Suprapubic skin (tissue), 4 donors: Measurements from ENCODE around the gene RXYLT1. TPM values are rescaled to one million over a fixed set of nuclear protein-coding genes. Genes with fewer than 3 reads are reported as not detected.

Experiments used
- DNase-seq, 2 donors: peaks; one replicate each; pipeline ENCODE4 v3.0.0-alpha.2; 2019; ENCODE audit warnings: low spot score in 2 of 2
- H3K27ac ChIP-seq: fragments of 200-600 bp; sonication (generic); one replicate; pipeline ENCODE4 v1.5.1; 2019
- H3K27me3 ChIP-seq: fragments of 200-600 bp; sonication (generic); one replicate; pipeline ENCODE4 v1.5.1; 2019
- H3K36me3 ChIP-seq: fragments of 200-600 bp; sonication (generic); one replicate; pipeline ENCODE4 v1.5.1; 2019
- H3K4me1 ChIP-seq: fragments of 200-600 bp; sonication (generic); one replicate; pipeline ENCODE4 v1.5.1; 2019
- H3K4me3 ChIP-seq: fragments of 200-600 bp; sonication (generic); one replicate; pipeline ENCODE4 v1.5.1; 2019; ENCODE audit warnings: mild to moderate bottlenecking
- H3K9me3 ChIP-seq: fragments of 200-600 bp; sonication (generic); one replicate; pipeline ENCODE4 v1.5.1; 2019
- EP300 ChIP-seq: sonication (generic); formaldehyde crosslinking; IDR thresholded peaks from one replicate; pipeline ENCODE4 v1.6.1; 2017; ENCODE audit warnings: antibody characterized with exemption
- POLR2A ChIP-seq, 2 donors: fragments of 450-650 bp; IDR thresholded peaks; one replicate each; pipeline ENCODE4 v1.6.1; 2017; ENCODE audit warnings: antibody characterized with exemption in 2 of 2, mild to moderate bottlenecking in 2 of 2, moderate library complexity in 2 of 2
- POLR2AphosphoS5 ChIP-seq, 3 donors: sonication (generic); formaldehyde crosslinking; IDR thresholded peaks; one replicate each; pipeline ENCODE4 v1.6.1; 2017; ENCODE audit warnings: antibody characterized with exemption in 3 of 3
- WGBS: methylation state at CpG from one replicate; pipeline ENCODE4 v1.1.5; 2018; 5-methylcytosine and 5-hydroxymethylcytosine counted together
- total RNA-seq, 4 donors: library from RNA; depleted of rRNA; stranded (reverse); fragments of >200 nt; gene quantifications; one replicate each; pipeline ENCODE4 v1.1.0, GENCODE V29; 2016
- TF ChIP-seq, protein P1 (sequence below), 2 donors: fragments of 200-600 bp in 1 of 2; fragments of 450-650 bp in 1 of 2; sonication (generic) in 1 of 2; IDR thresholded peaks; one replicate each; pipeline ENCODE4 v1.5.1; 2016 to 2019; ENCODE audit warnings: antibody characterized with exemption in 2 of 2, mild to moderate bottlenecking in 1 of 2, moderate library complexity in 1 of 2

RXYLT1 gene
- total RNA-seq, 4 donors from 2014 or later: 11.7 to 17.5 (median 13.0) TPM

DNA sequence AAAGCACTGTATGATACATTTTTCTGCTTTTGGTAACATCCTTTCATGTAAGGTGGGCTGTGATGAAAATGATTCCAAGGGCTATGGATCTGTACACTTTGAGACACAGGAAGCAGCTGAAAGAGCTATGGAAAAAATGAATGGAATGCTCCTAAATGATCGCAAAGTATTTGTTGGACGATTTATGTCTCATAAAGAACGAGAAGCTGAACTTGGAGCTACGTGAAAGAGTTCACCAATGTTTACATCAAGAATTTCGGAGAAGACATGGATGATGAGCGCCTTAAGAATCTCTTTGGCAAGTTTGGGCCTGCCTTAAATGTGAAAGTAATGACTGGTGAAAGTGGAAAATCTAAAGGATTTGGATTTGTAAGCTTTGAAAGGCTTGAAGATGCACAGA lies 42.6 kb downstream of the RXYLT1 start:
- no peak for DNase-seq
- H3K4me3 ChIP-seq: peak overlapping the region; percentile 45

DNA sequence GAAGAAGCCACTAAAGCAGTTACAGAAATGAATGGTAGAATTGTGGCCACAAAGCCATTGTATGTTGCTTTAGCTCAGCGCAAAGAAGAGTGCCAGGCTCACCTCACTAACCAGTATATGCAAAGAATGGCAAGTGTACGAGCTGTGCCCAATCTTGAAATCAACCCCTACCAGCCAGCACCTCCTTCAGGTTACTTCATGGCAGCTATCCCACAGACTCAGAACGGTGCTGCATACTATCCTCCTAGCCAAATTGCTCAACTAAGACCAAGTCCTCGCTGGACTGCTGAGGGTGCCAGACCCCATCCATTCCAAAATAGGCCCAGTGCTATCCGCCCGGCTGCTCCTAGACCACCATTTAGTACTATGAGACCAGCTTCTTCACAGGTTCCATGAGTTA lies 43.3 kb downstream of the RXYLT1 start:
- H3K9me3 ChIP-seq: no peaks in the 10 kb centered on the region
- peaks cover 3% of the 10 kb centered on the region for H3K27me3 ChIP-seq
- H3K4me3 ChIP-seq: no peak overlapping the region
- no peak overlapping the region for H3K27ac ChIP-seq
- WGBS: 80% methylated on average over 6 of the region's 6 CpGs
- H3K4me1 ChIP-seq: peaks cover 11% of the 10 kb centered on the region
- no peak for DNase-seq
- TF ChIP-seq EP300 (no peak), POLR2AphosphoS5 (IDR thresholded peaks at IDR 0.05) (no peak), POLR2A (IDR thresholded peaks at IDR 0.05) (no peak)
- TF ChIP-seq, protein P1, sequence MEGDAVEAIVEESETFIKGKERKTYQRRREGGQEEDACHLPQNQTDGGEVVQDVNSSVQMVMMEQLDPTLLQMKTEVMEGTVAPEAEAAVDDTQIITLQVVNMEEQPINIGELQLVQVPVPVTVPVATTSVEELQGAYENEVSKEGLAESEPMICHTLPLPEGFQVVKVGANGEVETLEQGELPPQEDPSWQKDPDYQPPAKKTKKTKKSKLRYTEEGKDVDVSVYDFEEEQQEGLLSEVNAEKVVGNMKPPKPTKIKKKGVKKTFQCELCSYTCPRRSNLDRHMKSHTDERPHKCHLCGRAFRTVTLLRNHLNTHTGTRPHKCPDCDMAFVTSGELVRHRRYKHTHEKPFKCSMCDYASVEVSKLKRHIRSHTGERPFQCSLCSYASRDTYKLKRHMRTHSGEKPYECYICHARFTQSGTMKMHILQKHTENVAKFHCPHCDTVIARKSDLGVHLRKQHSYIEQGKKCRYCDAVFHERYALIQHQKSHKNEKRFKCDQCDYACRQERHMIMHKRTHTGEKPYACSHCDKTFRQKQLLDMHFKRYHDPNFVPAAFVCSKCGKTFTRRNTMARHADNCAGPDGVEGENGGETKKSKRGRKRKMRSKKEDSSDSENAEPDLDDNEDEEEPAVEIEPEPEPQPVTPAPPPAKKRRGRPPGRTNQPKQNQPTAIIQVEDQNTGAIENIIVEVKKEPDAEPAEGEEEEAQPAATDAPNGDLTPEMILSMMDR (IDR thresholded peaks at IDR 0.05): no peak
- H3K36me3 ChIP-seq: no peaks in the 10 kb centered on the region

More for the DNA sequence above, 42.6 kb downstream of the RXYLT1 start:
- Histone ChIP-seq H3K27ac (no peak overlapping the region), H3K9me3 (no peaks in the 10 kb centered on the region), H3K36me3 (no peaks in the 10 kb centered on the region), H3K4me1 (peaks cover 11% of the 10 kb centered on the region), H3K27me3 (peaks cover 3% of the 10 kb centered on the region)
- TF ChIP-seq POLR2AphosphoS5 (IDR thresholded peaks at IDR 0.05) (no peak), POLR2A (IDR thresholded peaks at IDR 0.05) (no peak), EP300 (no peak)
- TF ChIP-seq, protein P1 (IDR thresholded peaks at IDR 0.05): no peak
- WGBS: 36% methylated on average over 6 of the region's 6 CpGs

DNA sequence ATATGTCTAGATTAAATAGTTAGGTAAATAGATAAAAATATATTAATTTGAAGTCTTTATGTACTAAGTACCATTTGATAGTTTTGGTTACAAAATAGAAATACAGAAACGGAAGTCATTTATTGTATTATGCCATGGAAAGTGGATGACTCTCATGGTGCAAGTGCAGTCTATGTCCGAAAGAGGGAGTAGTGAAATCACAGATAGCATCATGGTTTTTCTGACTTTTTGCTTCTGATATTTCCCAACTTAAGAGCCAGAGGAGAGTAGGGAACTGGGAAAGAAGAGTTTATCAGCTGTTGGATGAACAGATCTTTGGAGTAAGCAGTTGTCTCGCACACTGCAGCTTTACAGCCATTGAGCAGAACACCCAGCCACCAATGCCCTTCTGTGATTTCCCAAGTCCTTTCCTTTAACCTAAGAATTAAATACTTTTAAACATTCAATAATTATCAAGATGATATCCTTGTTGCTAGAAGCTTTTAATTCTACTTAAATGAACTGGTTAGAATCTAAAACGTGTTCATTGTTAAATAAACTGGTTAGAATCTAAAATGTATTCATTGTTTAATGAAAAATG lies 46.4 kb downstream of the RXYLT1 start:
- Histone ChIP-seq H3K9me3 (no peaks in the 10 kb centered on the region), H3K27me3 (no peaks in the 10 kb centered on the region), H3K4me3 (no peak overlapping the region), H3K27ac (no peak overlapping the region), H3K36me3 (no peaks in the 10 kb centered on the region), H3K4me1 (peaks cover 11% of the 10 kb centered on the region)
- DNase-seq: no peak
- TF ChIP-seq POLR2AphosphoS5 (IDR thresholded peaks at IDR 0.05): no peak
- TF ChIP-seq, protein P1 (IDR thresholded peaks at IDR 0.05): peak; percentile 19 to 71
- 21% methylated on average over 4 of the region's 4 CpGs for WGBS

DNA sequence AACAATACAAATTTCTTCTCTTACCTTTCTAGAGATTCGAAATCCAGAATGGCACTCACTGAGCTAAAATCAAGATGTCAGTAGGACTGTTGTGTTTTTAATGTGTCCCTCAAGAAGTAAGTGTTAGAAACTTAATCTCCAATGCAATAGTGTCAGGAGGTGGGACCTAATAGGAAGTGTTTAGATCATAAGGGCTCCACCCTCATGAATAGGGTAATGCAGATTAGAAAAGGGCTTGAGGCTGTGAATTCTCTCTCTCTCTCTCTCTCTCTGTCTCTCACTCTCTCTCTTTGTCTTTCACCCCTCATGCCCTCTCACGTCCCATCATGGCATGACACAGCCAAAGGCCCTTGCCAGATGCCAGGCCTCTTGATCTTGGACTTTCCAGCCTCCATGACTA lies 49.2 kb downstream of the RXYLT1 start:
- H3K27ac ChIP-seq: no peak overlapping the region
- no peaks in the 10 kb centered on the region for H3K36me3 ChIP-seq
- no peaks in the 10 kb centered on the region for H3K4me1 ChIP-seq
- no peaks in the 10 kb centered on the region for H3K9me3 ChIP-seq
- no peaks in the 10 kb centered on the region for H3K27me3 ChIP-seq
- DNase-seq: no peak
- WGBS: 84% methylated on average over 2 of the region's 2 CpGs
- TF ChIP-seq EP300: no peak
- TF ChIP-seq, protein P1 (IDR thresholded peaks at IDR 0.05): no peak
- no peak for TF ChIP-seq POLR2A (IDR thresholded peaks at IDR 0.05)
- no peak for TF ChIP-seq POLR2AphosphoS5 (IDR thresholded peaks at IDR 0.05)
- H3K4me3 ChIP-seq: no peak overlapping the region

DNA sequence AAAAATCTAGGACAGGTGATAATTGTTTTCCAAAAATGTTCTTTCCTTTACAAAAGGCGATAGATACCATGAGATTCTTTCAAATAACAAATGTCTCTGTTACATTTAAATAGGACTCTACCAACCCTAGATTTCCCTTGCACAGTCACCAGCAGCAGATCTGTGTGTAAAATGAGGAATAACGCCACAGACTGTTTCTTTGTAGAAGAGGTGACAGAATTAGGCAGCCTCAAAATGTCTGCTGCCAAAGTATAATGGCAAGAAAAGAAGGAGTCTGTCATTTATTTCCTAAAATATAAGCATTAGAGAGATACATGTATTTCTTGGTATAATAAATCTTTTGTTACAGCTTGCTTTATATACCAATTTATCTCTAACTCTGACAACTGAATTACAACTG lies 56.3 kb downstream of the RXYLT1 start:
- Histone ChIP-seq H3K36me3 (no peaks in the 10 kb centered on the region), H3K27me3 (no peaks in the 10 kb centered on the region), H3K4me3 (no peak overlapping the region), H3K9me3 (no peaks in the 10 kb centered on the region), H3K4me1 (no peaks in the 10 kb centered on the region), H3K27ac (no peak overlapping the region)
- DNase-seq: no peak
- TF ChIP-seq, protein P1 (IDR thresholded peaks at IDR 0.05): no peak
- no peak for TF ChIP-seq POLR2A (IDR thresholded peaks at IDR 0.05)
- TF ChIP-seq EP300: no peak
- TF ChIP-seq POLR2AphosphoS5 (IDR thresholded peaks at IDR 0.05): no peak
- WGBS: 79% methylated on average over 2 of the region's 2 CpGs
